Measurements from ENCODE around the gene VIT. TPM values are rescaled to one million over a fixed set of nuclear protein-coding genes. Genes with fewer than 3 reads are reported as not detected.

VIT gene
- polyA plus RNA-seq, 3 donors, result not detected

DNA sequence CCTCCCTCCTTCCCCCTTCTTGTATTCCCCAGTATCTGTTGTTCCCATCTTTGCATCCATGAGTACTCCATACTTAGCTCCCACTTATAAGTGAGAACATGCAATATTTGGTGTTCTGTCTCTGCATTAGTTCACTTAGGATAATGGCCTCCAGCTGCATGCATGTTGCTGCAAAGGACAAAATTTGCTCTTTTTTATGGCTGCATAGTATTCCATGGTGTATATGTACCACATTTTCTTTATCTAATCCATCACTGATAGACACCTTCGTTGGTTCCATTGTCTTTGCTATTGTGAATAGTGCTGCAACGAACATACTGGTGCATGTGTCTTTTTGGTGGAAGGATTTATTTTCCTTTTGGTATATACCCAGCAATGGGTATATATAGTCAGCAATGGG lies 47.4 kb downstream of the VIT start:
- Mint-ChIP-seq H3K9me3 (peaks cover 0 to 4% (median 0%) of the 10 kb centered on the region in 7 donors), H3K27me3 (ENCODE audit: low read depth in 3 of 3) (peaks cover 0 to 3% (median 2%) of the 10 kb centered on the region in 3 donors), H3K36me3 (no peaks in the 10 kb centered on the region), H3K4me3 (no peak overlapping the region), H3K4me1 (peaks cover 20% of the 10 kb centered on the region), H3K27ac (no peak overlapping the region)
- no peak for DNase-seq
- no peak overlapping the region for H3K27ac ChIP-seq (ENCODE audit: low read depth in 1 of 2, low read length in 2 of 2)
- no peak overlapping the region for H3K9ac ChIP-seq (ENCODE audit: insufficient read depth, low read length, poor library complexity, severe bottlenecking)
- no peaks in the 10 kb centered on the region for H3K9me3 ChIP-seq (replicated peaks in 1 of 2; ENCODE audit: control insufficient read depth in 1 of 2, insufficient read depth in 1 of 2, low read length in 2 of 2)
- no CpG with 5 or more reads among the region's 2 CpGs for WGBS (ENCODE audit: insufficient coverage)
- H3K79me2 ChIP-seq (ENCODE audit: insufficient read depth, low read length), result no peaks in the 10 kb centered on the region
- H4K20me1 ChIP-seq (ENCODE audit: insufficient read depth, low read length), result no peaks in the 10 kb centered on the region
- no peak overlapping the region for H2AFZ ChIP-seq (ENCODE audit: insufficient read depth, low read depth, low read length, poor library complexity, severe bottlenecking)
- no peaks in the 10 kb centered on the region for H3K36me3 ChIP-seq (replicated peaks in 1 of 2; ENCODE audit: control insufficient read depth in 1 of 2, insufficient read depth in 2 of 2, low read length in 2 of 2)
- intact Hi-C loops (cut with micrococcal nuclease), result no loop called here
- TF ChIP-seq, protein P1, sequence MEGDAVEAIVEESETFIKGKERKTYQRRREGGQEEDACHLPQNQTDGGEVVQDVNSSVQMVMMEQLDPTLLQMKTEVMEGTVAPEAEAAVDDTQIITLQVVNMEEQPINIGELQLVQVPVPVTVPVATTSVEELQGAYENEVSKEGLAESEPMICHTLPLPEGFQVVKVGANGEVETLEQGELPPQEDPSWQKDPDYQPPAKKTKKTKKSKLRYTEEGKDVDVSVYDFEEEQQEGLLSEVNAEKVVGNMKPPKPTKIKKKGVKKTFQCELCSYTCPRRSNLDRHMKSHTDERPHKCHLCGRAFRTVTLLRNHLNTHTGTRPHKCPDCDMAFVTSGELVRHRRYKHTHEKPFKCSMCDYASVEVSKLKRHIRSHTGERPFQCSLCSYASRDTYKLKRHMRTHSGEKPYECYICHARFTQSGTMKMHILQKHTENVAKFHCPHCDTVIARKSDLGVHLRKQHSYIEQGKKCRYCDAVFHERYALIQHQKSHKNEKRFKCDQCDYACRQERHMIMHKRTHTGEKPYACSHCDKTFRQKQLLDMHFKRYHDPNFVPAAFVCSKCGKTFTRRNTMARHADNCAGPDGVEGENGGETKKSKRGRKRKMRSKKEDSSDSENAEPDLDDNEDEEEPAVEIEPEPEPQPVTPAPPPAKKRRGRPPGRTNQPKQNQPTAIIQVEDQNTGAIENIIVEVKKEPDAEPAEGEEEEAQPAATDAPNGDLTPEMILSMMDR (IDR thresholded peaks at IDR 0.05), result no peak
- no peak overlapping the region for H3K4me2 ChIP-seq (replicated peaks; ENCODE audit: extremely low read depth, low read length, poor library complexity, severe bottlenecking)
- H3K4me3 ChIP-seq (replicated peaks in 1 of 3; ENCODE audit: low read depth in 2 of 3, low read length in 3 of 3), result no peak overlapping the region
- no peaks in the 10 kb centered on the region for H3K27me3 ChIP-seq (ENCODE audit: control insufficient read depth in 2 of 2, insufficient read depth in 2 of 2, low read length in 2 of 2)
- peaks cover 0 to 6% of the 10 kb centered on the region in 2 donors for H3K4me1 ChIP-seq (ENCODE audit: control insufficient read depth in 1 of 2, insufficient read depth in 2 of 2, low read length in 2 of 2)

DNA sequence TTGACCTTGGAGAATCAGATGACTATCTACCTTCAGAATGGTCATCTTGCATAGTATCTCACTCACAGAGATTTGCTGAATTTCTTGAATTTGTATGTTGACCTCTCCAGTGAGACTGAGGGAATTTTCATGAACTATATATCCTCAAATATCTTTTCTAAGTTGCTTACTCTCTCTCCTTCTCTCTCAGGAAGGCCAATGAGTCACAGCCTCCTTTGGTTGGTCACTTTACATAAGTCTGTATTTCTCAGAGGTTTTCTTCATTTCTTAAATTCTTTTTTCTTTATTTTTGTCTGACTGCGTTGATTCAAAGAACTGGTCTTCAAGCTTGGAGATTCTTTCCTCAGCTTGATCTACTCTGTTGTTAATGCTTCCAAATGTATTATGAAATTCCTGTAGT lies 51.7 kb downstream of the VIT start:
- Histone ChIP-seq H3K27ac (ENCODE audit: low read depth in 1 of 2, low read length in 2 of 2) (no peak overlapping the region), H3K27me3 (ENCODE audit: control insufficient read depth in 2 of 2, insufficient read depth in 2 of 2, low read length in 2 of 2) (no peaks in the 10 kb centered on the region), H3K36me3 (replicated peaks in 1 of 2; ENCODE audit: control insufficient read depth in 1 of 2, insufficient read depth in 2 of 2, low read length in 2 of 2) (no peaks in the 10 kb centered on the region), H3K4me2 (replicated peaks; ENCODE audit: extremely low read depth, low read length, poor library complexity, severe bottlenecking) (no peak overlapping the region), H4K20me1 (ENCODE audit: insufficient read depth, low read length) (no peaks in the 10 kb centered on the region), H3K79me2 (ENCODE audit: insufficient read depth, low read length) (no peaks in the 10 kb centered on the region), H3K4me1 (ENCODE audit: control insufficient read depth in 1 of 2, insufficient read depth in 2 of 2, low read length in 2 of 2) (no peaks in the 10 kb centered on the region), H3K9ac (ENCODE audit: insufficient read depth, low read length, poor library complexity, severe bottlenecking) (no peak overlapping the region), H3K4me3 (replicated peaks in 1 of 3; ENCODE audit: low read depth in 2 of 3, low read length in 3 of 3) (no peak overlapping the region), H2AFZ (ENCODE audit: insufficient read depth, low read depth, low read length, poor library complexity, severe bottlenecking) (no peak overlapping the region), H3K9me3 (replicated peaks in 1 of 2; ENCODE audit: control insufficient read depth in 1 of 2, insufficient read depth in 1 of 2, low read length in 2 of 2) (no peaks in the 10 kb centered on the region)
- Mint-ChIP-seq H3K4me3 (no peak overlapping the region), H3K9me3 (peaks cover 0 to 4% (median 0%) of the 10 kb centered on the region in 7 donors), H3K27me3 (ENCODE audit: low read depth in 3 of 3) (peaks cover 0 to 5% (median 4%) of the 10 kb centered on the region in 3 donors), H3K4me1 (no peaks in the 10 kb centered on the region), H3K27ac (no peak overlapping the region), H3K36me3 (no peaks in the 10 kb centered on the region)
- intact Hi-C loops (cut with micrococcal nuclease), result no loop called here
- DNase-seq, result no peak
- WGBS (ENCODE audit: insufficient coverage), result no CpG with 5 or more reads among the region's 1 CpG
- TF ChIP-seq, protein P1 (IDR thresholded peaks at IDR 0.05), result no peak
